NOMO-1 (cell line): Measurements from ENCODE around the gene ZNF469.

Experiments
- DNase-seq, 2 experiments: peaks; one replicate each; lab custom pipeline; 2025; ENCODE audit not compliant: unreplicated experiment in 2 of 2; lab: John Stamatoyannopoulos, UW

ZNF469 gene

GRCh38 chr16:88389191-88389590 lies 6.4 kb downstream of the ZNF469 start:
- DNase-seq, result no peak

- no peak for DNase-seq
Observed at GRCh38 chr16:88389621-88390160, 6.9 kb downstream of the ZNF469 start.

- DNase-seq, result no peak
Observed at GRCh38 chr16:88390265-88390664, 7.5 kb downstream of the ZNF469 start.

GRCh38 chr16:88390735-88391134 lies 8.0 kb downstream of the ZNF469 start:
- no peak for DNase-seq

- no peak for DNase-seq
Observed at GRCh38 chr16:88391144-88391850, 8.5 kb downstream of the ZNF469 start.

GRCh38 chr16:88392111-88392510 lies 9.4 kb downstream of the ZNF469 start:
- DNase-seq, result no peak

GRCh38 chr16:88392616-88393015 lies 9.9 kb downstream of the ZNF469 start:
- no peak for DNase-seq

GRCh38 chr16:88393034-88393433 lies 10.3 kb downstream of the ZNF469 start:
- no peak for DNase-seq

GRCh38 chr16:88393571-88393970 lies 10.8 kb downstream of the ZNF469 start:
- no peak for DNase-seq

GRCh38 chr16:88394426-88394825 lies 11.7 kb downstream of the ZNF469 start:
- no peak for DNase-seq

GRCh38 chr16:88395669-88396584 lies 13.2 kb downstream of the ZNF469 start:
- no peak for DNase-seq

GRCh38 chr16:88398170-88398873 lies 15.6 kb downstream of the ZNF469 start:
- DNase-seq, result no peak

- DNase-seq, result no peak
Observed at GRCh38 chr16:88398874-88399178, 16.1 kb downstream of the ZNF469 start.

GRCh38 chr16:88400186-88400585 lies 17.4 kb downstream of the ZNF469 start:
- no peak for DNase-seq

GRCh38 chr16:88401604-88402246 lies 19.0 kb downstream of the ZNF469 start:
- no peak for DNase-seq

- no peak for DNase-seq
Observed at GRCh38 chr16:88402551-88403240, 19.9 kb downstream of the ZNF469 start.

- no peak for DNase-seq
Observed at GRCh38 chr16:88403794-88404581, 21.2 kb downstream of the ZNF469 start.

- DNase-seq, result no peak
Observed at GRCh38 chr16:88404769-88405168, 22.0 kb downstream of the ZNF469 start.
